HG03280 (cell line): ENCODE results near the gene CALN1.
"Not testable (repeated sequence)": the region's sequence is repeated elsewhere in the genome, so short reads cannot be mapped to it uniquely, and the experiment has no call there.

Source experiments
- ATAC-seq: cut with Tn5 transposase; IDR thresholded peaks from one replicate; pipeline ENCODE4 v1.9.1; 2021; ENCODE audit warnings: mild to moderate bottlenecking, moderate library complexity; ENCODE audit not compliant: unreplicated experiment

The CALN1 gene

GRCh38 chr7:71996141-71996540, 416.0 kb downstream of the CALN1 start:
- no peak for ATAC-seq

- no peak for ATAC-seq
Measured at GRCh38 chr7:71995111-71995510, 417.0 kb downstream of the CALN1 start.

DNA sequence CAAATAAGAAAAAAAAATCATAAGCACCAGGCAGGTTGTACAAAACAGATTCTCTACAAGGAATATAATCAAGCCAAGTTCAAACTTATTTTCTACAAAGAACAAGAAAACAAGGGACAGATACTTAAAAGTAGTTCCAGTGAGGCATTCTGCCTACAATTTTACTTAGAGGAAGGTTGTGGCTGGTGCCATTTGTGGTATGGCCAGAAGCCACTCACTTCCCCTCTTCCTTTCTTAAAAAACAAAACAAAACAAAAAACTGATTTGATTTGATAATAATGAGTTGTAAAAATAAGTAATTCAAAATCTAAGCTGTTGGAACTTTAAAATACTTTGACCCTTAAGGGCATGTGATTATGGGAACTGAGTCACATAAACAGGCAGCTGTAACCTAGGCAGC, 420.6 kb downstream of the CALN1 start:
- no peak for ATAC-seq

DNA sequence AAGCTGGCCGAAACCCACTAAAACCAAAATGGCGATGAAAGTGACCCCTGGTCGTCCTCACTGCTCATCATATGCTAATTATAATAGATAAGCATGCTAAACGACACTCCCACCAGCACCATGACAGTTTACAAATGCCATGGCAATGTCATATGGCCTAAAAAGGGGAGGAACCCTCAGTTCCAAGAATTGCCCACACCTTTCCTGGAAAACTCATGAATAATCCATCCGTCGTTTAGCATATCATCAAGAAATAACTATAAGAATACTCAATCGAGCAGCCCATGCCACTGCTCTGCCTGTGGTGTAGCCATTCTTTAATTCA, 422.0 kb downstream of the CALN1 start:
- ATAC-seq = no peak

GRCh38 chr7:71988201-71988600, 423.9 kb downstream of the CALN1 start:
- ATAC-seq = no peak

DNA sequence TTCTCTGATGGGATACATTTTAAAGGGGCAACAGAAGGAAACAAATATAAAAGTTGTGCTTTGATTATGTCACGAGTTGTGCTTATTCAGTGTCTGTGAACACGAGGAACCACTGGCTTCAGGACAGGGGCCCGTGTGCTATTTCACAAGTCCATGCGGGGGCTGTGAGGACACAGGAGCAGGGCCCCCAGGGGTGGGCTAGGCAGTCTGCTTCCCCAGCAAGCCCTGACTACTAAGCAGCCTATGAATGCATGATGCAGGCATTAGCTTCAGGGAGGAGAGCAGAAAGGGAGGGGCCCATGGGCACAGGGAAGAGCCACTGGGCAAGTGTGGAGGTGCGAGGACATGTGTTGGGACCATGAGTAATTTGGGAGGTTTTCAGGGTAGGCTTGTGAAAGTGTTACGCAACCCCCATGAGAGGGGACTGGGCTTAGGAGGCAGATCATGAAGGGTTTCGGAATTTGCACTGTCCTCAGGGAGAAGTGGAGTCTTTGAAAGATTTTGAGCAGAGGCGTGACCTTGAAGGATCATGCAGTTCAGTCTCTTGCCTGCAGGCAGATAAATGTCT, 424.9 kb downstream of the CALN1 start:
- no peak for ATAC-seq

DNA sequence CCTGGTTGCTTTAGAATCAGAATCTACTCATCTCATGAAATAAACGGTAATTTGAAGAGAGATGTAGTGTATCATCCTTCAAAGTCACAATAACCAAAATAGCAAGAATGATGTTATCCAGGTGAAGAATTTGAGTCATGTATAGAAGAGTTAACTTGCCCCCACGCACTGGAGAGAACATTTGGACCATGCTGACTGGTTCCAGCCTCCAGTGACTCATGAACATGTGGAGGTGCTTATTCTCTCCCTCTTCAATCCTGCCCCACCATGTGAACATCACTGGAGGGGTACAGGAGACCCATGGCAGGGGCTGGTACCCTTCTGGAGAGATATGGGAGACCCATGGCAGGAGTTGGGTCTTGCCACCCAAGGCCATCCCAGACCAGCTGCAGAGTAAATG, 427.8 kb downstream of the CALN1 start:
- no peak for ATAC-seq

GRCh38 chr7:71982851-71983250, 429.3 kb downstream of the CALN1 start:
- no peak for ATAC-seq

GRCh38 chr7:71976645-71977044, 435.5 kb downstream of the CALN1 start:
- no peak for ATAC-seq

- ATAC-seq = no peak
Measured at GRCh38 chr7:71974611-71975010, 437.5 kb downstream of the CALN1 start.

- no peak for ATAC-seq
Measured at GRCh38 chr7:71972534-71972933, 439.6 kb downstream of the CALN1 start.

GRCh38 chr7:71970725-71971124, 441.4 kb downstream of the CALN1 start:
- ATAC-seq = no peak

- ATAC-seq = no peak
Measured at GRCh38 chr7:71962636-71963035, 449.5 kb downstream of the CALN1 start.

DNA sequence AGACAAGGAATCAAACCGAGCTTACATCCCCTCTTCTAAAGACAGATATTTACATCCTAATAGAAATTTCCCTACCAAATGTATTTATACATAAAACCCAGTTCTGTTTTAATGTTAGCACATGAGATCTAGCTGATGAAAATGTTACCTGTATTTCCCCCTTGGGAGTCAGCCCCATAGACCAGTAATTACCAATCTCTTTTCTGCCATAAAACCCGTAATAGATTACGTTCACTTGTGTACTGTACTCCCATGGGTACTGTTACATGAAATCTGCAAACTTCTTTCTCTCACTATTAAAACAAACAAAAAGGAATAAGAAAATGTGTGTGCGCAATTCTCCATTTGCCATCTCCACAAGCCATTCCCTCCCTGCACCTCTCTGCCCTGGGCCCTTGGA, 450.9 kb downstream of the CALN1 start:
- ATAC-seq = no peak

GRCh38 chr7:71942115-71942514, 470.0 kb downstream of the CALN1 start:
- ATAC-seq = no peak

GRCh38 chr7:71937840-71938371, 474.2 kb downstream of the CALN1 start:
- ATAC-seq = no peak

DNA sequence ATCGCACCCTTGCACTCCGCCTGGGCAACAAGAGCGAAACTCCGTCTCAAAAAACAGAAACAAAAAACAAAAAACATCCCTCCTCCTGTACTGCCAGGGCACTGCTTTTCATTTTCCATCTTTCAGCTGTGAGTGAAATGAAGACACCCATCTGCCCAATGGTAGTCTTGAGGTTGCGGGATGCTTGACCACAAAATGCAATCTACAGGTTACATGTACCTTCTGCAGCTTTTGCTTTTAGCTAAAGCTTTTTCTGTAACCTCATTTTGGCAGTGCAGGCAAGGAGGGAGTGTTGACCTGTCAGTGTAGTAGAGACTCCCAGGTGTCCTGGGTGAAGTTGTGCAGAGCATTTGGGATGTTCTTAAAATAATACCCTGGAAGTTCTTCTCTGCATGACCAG, 476.5 kb downstream of the CALN1 start:
- no peak for ATAC-seq

GRCh38 chr7:71933426-71933825, 478.7 kb downstream of the CALN1 start:
- ATAC-seq = no peak

GRCh38 chr7:71925663-71926062, 486.5 kb downstream of the CALN1 start:
- no peak for ATAC-seq

- ATAC-seq = not testable (repeated sequence)
Measured at GRCh38 chr7:71914204-71914603, 497.9 kb downstream of the CALN1 start.

DNA sequence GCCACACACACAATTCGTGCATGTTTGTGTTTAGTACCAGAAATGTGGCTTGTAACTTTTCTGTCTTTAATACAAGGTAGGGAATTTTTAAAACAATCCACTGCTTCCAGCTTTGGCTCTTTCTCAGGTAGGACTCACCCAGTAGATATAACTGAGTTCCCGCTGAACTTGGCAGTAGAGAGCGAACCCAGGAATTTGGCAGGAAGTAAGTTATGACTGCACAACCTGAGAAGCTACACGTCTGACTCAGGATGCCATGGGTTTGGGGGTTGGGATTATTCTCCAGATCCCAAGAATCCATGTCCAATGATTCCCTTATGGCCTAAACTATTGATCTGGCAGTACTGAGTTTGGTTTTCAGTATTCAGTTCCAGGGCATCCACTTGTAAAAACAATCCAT, 499.7 kb downstream of the CALN1 start:
- ATAC-seq = no peak

DNA sequence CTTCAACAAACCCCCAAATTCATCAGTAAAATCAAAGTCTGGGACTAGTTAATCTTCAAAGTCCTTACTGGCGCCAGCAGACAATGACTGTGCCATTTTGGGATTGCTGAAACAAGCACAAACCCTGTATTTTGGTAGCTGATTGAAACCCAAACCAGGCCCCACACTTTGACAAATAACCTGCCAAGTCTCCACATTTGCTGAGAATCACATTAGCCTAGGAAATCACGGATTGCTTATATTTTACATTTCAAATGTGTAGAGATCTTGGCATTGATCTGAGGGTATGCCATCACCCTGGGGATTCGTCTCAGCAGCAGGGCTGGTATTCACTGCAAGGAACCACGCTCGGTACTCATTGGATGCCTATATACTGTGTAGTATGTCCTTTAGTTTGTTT, 501.1 kb downstream of the CALN1 start:
- ATAC-seq = no peak

DNA sequence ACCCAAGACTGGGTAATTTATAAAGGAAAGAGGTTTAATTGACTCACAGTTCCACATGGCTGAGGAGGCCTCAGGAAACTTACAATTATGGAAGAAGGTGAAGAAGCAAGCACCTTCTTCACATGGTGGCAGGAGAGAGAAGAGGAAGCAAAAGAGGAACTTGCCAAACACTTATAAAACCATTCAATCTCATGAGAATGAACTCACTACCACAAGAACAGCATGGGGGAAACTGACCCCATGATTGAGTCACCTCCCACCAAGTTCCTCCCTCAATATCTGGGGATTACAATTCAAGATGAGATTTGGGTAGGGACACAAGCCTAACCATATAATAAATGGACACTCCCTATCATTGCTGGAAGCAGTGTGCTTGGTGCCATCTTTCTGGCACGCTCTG, 506.3 kb downstream of the CALN1 start:
- ATAC-seq = no peak
